HG03025 (cell line): ENCODE measurements around the gene HDAC4.

Source experiments
- ATAC-seq: cut with Tn5 transposase; IDR thresholded peaks from one replicate; pipeline ENCODE4 v1.9.1; 2021; ENCODE audit warnings: mild to moderate bottlenecking, moderate library complexity; ENCODE audit not compliant: unreplicated experiment, low FRiP score

HDAC4 gene

DNA sequence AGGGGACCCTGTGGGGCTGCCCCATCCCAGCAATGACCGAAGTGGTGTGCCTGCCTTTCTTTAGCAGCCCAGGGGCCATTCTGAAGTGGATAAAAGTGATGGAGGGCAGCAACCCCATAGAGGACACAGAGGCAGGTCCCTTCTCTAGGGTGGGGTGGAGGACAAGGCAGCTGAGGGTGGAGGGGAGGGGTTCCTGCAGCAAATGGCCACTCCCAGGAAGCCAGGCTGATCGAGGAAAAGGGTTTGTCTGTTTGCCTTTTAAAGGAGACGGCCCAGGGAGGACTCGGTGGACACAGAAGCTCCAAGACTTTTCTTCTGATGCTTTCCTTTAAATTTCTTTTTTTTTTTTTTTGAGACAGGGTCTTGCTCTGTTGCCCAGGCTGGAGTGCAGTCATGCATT is 280.2 kb downstream of the HDAC4 start:
- ATAC-seq = no peak

DNA sequence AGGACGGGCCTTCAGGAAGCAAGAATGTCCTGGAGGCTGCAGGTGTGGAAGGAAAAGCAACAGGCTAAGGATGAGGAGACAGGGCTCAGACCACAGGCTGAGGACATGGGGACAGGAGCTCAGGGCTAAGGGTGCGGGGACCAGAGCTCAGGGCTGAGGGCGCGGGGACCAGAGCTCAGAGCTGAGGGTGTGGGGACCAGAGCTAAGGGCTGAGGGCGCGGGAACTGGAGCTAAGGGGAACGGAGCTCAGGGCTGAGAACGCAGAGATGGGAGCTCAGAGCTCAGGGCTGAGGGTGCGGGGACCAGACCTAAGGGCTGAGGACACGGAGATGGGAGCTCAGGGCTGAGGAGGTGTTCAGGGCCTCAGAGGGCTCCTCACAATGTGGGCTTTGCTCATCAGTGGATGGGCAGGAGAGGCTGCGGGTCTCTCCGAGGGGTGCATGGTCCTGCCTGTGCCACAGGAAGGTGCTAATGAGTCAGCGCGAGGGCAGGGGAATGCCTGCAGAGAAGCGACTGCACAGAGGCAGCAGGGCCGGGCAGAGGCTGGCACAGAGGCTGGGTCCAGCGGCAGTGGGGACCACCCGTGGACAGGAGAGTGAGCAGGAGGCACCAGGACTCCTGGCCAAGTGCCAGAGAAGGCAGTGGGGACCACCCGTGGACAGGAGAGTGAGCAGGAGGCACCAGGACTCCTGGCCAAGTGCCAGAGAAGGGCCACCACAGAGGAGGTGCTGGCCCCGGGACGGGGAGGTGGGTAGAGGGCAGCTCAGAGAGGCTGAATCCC is 281.3 kb downstream of the HDAC4 start:
- no peak for ATAC-seq

DNA sequence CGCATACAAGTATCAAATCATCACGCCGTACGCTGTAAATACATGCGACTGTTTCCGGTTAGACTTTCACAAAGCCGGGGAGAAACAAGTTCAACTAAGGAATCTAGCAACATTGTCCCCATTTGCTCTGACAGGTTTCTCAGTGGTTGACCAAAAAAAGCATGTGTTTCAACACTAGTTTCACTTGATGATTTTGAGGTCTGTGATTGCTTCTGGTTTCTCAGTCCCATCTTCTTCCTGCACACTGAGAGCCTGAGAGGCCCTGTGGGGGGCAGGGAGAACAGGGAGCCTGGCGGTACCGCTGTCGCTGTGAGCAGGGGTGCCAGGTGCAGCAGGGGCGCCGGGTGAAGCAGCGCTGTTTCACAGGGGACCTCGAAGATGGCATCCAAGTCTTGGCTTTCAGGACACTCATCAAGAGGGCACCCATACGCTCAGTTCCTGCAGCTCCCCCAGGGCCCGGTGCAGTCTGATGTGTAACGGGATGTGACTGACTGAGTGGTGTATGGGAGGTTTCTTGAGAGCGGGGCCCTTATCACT is 282.1 kb downstream of the HDAC4 start:
- no peak for ATAC-seq

DNA sequence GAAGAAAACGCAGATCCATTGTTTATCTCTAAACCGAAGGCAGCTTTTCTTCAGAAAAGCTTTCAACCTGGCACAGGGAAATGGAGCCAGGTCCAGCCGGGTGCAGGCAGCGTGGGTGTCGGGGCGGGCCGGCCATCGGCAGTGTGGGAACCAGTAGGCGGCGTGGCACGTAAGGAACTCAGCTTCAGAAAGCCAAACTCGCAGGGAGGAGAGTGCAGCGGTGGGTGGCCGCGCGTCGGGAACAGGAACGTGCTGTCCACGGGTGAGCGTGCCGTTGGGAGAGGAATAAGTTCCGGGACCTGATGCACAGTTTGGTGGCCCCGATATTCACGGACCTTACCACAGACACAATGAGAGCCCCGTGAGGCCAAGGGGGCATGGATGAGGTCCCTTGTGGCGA is 282.6 kb downstream of the HDAC4 start:
- no peak for ATAC-seq

DNA sequence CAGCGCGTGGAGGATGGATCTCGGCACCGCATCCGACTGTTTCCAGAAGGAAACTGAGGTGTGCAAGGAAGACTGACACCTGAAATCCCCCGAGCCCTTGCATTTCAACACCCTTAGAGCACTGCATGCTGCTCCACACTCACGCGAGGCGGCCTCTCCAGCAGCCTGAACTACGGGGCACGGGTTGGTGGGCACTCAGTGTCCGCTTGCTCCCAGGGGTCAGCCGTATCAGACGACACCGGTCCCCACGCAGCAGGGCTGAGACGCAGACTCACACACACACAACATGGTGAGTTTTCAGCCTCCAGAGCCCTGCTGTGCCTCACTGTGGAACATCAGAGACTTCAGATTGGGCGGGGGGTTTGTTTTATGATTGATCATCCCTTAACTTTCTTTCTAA is 283.0 kb downstream of the HDAC4 start:
- ATAC-seq = no peak

DNA sequence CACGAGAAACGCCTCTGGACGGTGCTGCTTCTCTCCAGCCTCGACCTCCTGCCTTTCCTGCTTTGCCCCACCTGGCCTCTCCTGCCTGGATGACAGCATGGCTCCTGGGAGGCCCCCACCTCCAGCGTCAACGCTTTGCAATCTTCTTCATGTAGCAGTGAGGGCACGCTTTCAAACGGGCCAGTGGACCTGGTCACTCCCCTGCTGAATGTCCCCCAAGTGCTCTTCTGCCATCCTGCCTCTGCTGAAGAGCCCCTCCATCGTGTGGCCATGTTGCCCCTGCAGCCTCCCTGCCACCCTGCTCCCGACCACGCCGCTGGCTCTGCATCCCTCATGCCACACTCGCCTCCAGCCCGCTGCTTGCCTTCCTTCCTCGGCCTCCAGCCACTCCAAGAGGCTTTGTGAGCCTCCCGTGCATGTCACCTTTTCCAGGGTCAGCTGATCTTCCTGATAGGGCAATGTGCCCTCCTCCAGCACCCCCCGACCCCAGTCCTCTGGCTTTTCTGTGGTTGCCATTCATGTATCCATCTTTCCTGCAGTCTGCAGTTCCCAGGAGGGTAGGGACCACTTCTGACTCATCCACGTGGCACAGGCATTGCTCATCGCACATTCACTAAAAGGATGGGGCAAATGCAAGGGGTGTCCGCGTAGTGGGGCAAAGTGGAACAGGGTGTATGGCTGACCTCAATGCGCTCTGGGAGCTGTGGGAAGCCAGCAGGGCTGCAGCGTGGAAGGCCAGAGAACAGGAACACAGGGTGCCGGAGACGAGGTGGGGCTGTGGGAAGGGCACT is 284.2 kb downstream of the HDAC4 start:
- ATAC-seq = no peak

DNA sequence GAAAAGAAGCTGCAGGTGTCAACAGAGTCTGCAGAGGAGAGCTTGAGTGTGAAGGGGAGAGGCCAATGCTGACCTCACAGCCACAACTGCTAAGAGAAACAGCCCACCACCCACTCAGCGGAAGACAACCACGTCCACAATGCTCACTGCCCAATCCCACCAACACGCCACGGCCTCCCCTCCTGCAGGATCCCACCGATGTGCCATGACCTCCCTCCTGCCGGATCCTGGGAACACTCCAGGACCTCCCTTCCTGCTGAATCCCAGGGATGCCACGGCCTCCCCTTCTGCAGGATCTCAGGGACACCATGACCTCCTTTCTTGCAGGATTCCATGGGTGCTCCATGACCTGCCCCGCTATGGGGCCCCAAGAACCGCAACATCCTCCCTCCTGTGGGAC is 285.2 kb downstream of the HDAC4 start:
- no peak for ATAC-seq

DNA sequence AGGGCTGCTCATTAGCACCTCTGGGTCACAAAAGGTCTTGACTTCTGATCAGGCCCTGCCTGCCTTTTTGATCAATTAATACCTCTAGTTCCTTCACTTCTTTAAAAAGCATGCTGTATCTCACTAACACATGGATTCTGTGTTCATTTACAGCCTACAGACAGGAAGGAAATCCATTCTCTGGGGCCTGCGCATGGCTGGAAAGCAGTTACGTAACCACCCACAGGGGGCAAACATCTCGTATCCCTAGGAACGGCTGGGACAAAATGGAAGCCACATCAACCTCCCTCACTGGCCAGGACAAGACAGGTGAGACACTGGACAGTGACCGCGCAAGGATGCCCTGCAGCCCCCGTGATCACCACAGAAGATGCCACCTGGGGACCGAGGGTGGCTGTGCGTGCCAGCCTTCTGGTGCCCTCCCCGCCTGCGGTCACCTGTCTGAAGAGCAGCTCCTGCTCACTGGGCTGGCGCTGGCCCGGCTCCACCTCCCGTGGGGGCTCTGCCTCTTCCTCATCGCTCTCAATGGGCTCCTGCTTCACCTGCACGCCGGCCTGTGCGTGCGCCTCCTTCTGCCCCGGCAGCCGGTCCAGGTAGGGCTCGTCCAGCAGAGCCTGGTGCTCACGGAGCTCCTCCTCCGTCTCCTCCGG is 286.1 kb downstream of the HDAC4 start:
- no peak for ATAC-seq

DNA sequence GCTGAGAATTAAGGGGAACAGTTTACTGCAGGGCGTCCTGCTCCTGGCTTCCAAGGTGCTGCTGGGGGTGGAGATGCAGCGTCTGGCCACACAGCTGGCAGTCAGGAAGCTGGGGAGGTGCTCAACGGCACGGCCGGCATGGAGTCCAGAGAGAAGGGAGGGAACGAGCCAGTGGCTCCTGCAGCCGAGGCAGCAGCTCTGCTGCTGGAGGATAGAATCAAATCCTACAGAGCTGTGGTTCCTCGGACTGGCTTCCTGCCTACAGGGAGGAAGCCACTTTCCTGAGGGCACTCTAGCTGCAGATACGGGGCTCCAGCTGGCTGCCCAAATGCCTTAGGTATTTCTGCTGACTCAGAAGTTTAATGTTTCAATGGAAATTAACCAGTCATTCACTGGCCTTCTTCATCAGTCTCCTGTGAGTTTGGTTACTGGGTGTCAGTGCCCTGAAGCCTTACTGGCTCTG is 286.7 kb downstream of the HDAC4 start:
- no peak for ATAC-seq

DNA sequence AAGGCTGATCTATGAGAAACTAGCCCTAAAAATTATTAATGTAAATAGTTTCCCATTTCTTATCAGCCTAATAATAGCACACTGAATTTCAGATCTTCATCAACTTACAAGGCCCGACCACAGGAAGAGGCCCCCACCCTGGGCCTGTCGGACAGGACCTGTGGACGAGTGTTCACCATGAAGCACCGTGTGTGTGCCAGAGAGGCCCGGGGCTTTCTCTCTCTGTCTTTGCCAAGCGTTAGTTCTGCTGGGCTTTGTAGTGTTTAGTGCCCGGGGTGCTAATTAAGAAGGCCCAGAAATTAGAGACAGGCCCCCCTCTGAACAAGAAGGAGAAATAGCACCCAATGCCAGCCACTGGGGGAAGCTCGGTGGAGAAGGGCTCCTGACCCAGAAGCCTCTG is 287.2 kb downstream of the HDAC4 start:
- ATAC-seq = no peak

DNA sequence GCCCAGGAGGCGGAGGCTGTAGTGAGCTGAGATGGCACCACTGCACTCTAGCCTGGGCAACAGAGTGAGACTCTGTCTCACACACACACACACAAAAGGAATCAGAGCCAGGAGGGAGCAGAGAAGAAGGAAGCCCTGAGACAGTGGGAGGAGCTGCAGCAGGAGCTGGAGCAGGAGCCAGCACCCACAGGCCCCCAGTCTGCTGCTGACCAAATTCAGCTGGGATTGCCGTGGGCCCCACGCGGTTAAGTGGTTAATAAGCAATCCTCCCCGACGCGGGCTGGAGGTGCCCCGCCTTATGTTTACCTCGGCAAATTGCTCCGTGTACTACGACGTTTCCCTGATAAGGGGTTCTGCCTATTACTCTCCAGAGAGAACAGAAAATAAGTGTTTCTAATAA is 287.6 kb downstream of the HDAC4 start:
- ATAC-seq = no peak

DNA sequence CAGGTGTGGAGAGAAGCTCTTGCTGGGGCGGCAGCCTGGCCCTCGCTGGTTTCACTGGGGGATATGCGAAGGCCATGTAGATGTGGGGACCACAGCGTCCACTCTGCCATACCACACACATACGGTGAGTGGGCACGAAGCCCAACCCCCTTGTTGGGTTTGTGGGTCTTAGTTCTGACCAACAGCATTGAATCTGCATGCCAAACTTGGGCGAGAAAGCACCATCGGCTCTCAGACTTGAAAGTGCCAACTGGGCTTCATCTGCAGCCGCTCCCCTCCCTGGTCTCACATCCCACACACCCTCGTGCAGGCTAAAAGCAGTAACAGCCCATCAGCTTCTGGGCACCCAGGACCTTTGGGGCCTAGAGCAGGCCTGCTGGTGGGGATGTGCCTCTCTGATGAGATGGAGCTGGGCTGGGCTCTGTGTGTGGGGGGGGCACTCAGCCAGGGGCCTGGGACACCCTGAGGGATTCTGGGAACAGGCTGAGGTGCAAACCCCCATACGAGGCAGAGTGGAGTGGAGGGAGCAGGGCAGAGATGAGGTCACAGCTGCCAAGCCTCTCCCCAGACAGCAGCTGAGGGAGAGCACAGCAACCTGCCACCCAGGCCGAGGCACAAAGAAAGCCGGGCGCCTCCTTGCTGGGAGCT is 288.6 kb downstream of the HDAC4 start:
- no peak for ATAC-seq

DNA sequence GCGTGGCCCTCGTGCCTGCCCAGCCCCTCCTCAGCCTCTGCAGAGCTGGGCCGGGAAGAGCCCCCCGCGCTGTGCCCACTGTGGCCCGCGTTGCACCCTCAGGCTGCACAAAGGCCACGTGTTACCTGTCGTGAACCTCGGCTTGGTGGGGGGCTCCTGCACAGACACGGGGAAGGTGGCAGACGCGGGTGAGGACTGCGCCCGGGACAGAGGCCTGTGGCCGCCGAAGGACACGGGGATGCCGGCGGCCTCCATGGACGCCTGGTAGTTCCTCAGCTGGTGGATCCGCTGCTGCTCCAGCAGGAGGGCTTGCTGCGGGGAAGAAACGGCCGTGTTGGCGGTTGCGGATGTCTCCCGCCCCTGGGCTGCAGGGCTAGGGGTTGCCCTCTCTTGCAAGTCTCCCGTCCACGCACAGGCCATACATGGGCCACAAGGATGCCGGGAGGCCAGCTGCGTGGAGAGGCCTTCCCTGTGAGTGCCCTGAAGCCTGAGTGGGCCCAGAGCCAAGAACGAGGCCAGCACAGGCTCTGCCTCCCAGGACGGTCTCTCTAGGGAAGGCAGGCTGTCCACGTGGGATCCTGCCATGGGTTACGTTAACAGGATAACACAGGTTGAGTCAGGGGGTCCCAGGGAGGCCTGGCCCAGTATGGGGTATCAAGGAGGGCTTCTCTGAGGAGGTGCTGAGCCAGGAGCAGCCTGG is 289.3 kb downstream of the HDAC4 start:
- no peak for ATAC-seq

DNA sequence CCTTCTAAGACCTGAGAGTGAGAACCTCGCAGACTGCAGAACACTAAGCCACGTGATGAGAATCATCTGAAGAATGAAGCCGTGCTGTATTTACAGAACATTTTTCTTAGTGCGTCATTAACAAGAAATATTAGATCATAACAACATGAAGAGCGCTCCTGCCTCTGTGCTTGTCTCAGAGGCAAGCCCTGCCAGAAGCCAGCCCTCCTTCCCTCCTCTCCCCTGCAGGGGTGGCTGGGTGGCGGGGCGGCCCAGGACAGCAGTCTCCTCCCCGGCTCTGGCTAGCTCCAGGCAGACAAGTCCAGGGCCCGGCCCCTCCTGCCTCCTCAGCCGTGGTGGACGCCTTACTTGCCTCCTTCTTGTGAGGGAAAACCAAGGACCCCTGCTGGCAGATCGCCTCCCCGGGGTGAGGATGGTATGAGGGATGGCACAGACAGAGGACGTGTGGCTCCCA is 290.2 kb downstream of the HDAC4 start:
- no peak for ATAC-seq

DNA sequence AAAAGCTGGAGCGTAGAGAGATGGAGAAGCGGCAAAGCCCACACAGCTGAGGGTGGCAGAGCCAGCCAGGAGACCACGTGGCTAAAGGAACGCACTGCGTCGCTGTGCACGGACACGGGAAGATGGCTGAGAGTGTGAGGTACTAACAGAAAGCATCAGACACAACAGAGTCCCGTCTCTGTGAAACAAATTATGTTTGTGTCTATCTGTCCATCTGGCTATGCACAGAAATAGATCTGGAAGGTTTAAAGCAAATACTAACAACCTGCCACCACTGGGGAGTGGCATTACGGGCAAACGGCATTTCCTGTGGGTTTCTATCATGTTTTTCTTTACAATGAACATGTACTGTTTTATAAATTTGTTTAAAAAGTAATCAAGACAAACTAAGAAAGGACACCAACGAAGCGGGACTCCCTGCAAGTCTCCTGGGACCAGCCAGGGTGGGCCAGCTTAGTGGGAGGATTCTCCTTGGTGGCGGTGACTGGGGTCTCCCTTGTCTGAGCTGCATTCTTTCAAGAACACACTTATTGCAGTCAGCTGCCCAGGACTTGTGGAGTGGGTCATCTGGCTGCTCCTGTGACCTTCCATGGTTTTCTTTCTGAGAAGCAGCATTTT is 290.8 kb downstream of the HDAC4 start:
- no peak for ATAC-seq

DNA sequence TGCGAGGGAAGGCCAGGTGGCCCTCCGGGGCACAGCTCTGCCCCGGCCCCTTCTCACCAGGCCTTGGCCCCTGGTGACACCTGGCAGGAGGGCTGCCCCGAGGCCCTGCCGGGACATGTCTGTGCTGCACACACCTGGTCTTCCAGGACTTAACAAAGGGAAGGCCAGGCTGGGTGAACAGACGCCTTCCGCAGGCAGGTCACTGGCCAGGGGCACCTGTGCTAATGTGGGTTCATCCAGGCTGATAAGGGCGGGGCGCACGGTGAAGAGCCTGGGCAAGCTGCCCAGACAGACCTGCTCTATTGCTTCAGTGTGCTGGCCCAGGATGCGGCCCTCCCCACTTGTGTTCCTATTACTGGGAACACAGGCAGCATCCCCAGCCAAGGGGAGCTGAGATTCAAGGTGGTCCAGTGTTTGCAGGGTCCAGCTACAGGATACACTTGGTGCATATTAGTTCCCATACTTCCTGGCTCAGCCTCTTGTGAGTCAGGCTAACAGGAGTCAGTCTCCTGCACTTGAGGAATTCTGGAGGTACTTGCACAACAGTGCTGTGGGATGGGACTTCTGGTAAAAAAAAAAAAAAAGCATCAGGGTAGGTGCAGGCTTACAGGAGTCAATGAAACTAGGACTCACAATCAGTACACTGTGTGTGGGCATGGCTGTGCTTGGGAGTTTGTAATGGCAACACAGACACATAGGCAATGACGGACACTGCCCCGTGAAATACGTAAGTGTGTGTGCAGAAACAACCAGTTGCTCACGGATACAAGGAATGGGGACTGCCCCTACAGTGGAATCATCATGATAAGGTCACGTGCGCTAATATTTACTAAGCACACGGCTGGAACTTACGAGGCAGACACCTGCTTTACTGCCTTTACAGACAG is 291.5 kb downstream of the HDAC4 start:
- no peak for ATAC-seq

DNA sequence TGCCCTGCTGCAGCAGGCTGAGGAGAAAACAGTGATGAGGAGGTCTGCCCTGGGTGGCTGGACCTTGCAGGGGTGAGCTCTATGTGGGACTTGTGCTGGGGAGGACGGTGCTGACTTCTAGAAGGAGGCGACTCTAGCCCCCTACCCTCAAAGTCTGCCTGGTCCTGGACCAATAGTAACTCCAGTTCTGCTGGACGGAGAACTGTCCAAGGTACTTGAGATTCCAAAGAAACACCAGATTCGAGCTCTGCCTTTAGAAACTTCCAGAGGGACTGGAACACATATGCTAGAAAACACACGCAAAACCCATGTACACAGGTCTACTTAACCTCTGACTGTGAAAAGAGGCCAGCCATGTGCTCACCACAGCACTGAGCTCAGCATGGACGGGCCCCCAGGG is 292.4 kb downstream of the HDAC4 start:
- ATAC-seq = no peak

DNA sequence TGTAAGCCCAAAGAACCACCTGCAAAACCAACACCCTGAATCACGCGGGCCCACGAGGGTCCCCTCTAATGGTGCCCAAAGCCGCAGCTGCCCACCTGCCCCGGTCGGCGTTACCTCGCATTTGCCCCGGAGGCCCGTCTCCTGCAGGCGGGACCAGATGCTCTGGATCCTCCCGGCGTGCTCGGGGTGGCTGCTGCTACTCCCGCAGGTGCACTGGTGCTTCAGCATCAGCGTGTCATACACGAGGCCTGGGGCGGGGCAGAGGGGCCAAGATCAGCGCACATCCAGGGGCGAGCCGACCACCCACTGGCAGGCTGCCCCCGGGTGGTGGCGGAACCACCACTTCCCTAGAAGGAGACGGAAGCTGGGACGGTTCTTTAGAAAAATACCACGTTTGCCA is 292.9 kb downstream of the HDAC4 start:
- no peak for ATAC-seq

DNA sequence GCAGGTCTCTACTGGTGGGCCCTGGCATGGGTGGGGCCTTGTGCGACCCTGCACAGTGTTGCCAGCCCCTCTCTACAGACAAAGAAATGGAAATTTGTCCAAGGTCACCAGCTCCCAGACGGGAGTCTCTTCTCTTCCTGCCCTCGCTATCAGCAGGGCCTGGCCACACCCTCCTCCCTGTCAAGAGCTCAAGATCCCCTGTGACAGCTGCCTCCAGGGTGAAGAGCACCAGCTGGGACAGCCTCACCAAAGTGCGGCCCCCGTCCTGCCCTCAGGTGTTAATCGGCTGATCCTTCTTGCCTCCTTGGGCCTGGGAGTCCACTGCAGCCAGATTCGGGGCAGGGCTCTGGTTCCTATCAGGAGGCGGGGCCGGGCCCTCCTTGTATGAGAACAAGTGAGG is 293.9 kb downstream of the HDAC4 start:
- ATAC-seq = no peak
